AG04450 (cell line): ENCODE data around the gene IQGAP1. TPM values are rescaled to one million over a fixed set of nuclear protein-coding genes. Genes with fewer than 3 reads are reported as not detected.
A peak's percentile ranks its signal among the peaks of the same experiment; 100 is the strongest.

Experiments used
- CTCF ChIA-PET: fragments of 300-600, 350-600 bp; formaldehyde crosslinking; extraction: SDS; loops from one replicate; lab custom pipeline; 2022; ENCODE audit warnings: antibody characterized with exemption, inconsistent platforms; lab: Charles Lee
- POLR2A ChIA-PET: fragments of 350-600 bp; formaldehyde crosslinking; extraction: SDS; loops from one replicate; lab custom pipeline; 2021; ENCODE audit warnings: antibody characterized with exemption, inconsistent platforms; lab: Yijun Ruan, JAX
- DNase-seq: peaks from one replicate; pipeline ENCODE4 v3.0.0-alpha.2; 2011; ENCODE audit warnings: low read depth, low spot score
- H3K27ac ChIP-seq: one replicate; pipeline ENCODE4 v1.5.1; 2012; ENCODE audit warnings: low read depth, low read length, control low read depth
- H3K27me3 ChIP-seq: one replicate; pipeline ENCODE4 v1.6.0; 2012; ENCODE audit warnings: low read length; ENCODE audit not compliant: control insufficient read depth, insufficient read depth
- H3K4me3 ChIP-seq: 2 replicates; pipeline ENCODE4 v1.5.1; 2011; ENCODE audit warnings: mild to moderate bottlenecking, low read depth, low read length, control low read depth
- H3K9me3 ChIP-seq: 2 replicates; pipeline ENCODE4 v1.5.1; 2012; ENCODE audit warnings: low read length; ENCODE audit not compliant: control insufficient read depth, insufficient read depth
- polyA plus RNA-seq: library from polyadenylated mRNA; depleted of rRNA; stranded (reverse); fragments of >200 nt; gene quantifications from 2 replicates; pipeline ENCODE4 v1.2.3, GENCODE V29; 2011
- TF ChIP-seq, protein P1 (sequence below): IDR thresholded peaks from 2 replicates; pipeline ENCODE4 v1.5.1; 2011; ENCODE audit warnings: low read depth, low read length, control low read depth, inconsistent platforms

The IQGAP1 gene
- polyA plus RNA-seq, 1 experiment: 170 TPM

DNA sequence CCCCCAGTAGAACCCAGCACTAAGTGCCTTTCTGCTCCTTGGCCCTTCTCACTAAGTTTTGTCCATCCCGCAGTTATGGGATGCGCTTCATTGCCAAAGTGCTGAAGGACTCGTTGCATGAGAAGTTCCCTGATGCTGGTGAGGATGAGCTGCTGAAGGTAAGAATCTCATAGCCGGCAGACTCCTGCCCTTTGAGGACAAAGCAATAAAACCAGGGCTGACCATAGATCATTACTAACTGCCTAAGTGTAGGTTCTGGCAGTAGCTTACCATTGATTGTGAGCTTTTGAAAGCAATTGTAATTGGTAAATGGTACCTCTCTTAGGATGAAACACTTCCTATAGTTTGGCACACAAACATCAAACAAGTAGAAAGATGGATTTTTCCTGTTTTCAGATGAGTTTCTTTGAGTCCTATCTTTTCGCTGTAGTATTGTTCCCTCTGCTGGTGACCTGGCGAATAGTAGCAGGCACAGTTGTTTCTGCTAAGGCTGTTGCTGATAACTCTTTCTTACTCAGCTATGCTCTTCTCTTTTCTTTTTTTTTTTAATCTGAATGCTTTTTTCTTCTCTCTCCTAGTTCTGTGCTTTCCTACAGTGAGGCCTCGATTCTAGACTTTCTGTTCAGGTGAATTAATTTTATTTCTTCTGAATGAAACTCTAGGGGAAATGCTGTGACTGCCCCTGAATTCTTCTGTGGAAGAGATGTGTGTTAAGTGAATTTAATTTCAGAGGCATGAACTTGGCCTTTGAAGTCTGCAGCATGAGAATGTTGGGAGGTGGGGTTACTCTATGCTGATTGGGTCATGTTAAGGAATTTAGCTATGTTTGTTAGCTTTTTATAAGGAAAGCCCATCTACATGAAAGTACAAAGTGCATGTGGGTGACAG is 94.3 kb downstream of the IQGAP1 start:
- peak; percentile 32 for DNase-seq
- Histone ChIP-seq H3K9me3 (no peaks in the 10 kb centered on the region), H3K27me3 (no peaks in the 10 kb centered on the region), H3K4me3 (no peak overlapping the region), H3K27ac (no peak overlapping the region)
- CTCF ChIA-PET: interaction anchor here (0.6 to 6.6 kb wide), 51 partner anchors 8 to 450 kb away, joined by 3 to 237 read pairs (median 4); partner anchors contain the start of genes CIB1, GDPGP1, HDDC3 and TTLL13
- TF ChIP-seq, protein P1, sequence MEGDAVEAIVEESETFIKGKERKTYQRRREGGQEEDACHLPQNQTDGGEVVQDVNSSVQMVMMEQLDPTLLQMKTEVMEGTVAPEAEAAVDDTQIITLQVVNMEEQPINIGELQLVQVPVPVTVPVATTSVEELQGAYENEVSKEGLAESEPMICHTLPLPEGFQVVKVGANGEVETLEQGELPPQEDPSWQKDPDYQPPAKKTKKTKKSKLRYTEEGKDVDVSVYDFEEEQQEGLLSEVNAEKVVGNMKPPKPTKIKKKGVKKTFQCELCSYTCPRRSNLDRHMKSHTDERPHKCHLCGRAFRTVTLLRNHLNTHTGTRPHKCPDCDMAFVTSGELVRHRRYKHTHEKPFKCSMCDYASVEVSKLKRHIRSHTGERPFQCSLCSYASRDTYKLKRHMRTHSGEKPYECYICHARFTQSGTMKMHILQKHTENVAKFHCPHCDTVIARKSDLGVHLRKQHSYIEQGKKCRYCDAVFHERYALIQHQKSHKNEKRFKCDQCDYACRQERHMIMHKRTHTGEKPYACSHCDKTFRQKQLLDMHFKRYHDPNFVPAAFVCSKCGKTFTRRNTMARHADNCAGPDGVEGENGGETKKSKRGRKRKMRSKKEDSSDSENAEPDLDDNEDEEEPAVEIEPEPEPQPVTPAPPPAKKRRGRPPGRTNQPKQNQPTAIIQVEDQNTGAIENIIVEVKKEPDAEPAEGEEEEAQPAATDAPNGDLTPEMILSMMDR: peak; percentile 88
- POLR2A ChIA-PET: interaction anchor here (0.6 kb wide), 1 partner anchor 163 kb away, joined by 4 read pairs; no protein-coding TSS in a partner anchor

DNA sequence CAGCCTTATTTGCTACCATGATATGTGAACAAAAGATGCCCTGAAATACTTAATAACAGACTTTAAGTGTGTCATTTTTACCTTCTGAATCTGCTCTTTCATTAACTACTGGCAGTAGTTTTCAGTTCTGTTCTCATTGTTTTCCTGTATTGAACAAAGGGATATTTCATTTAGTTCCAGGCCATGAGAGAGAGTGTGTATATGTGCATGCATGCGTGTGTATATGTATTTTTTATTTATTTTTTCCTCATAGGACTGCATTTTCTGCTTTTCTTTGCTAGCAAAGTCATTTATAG is 94.9 kb downstream of the IQGAP1 start:
- H3K27me3 ChIP-seq: no peaks in the 10 kb centered on the region
- H3K9me3 ChIP-seq: no peaks in the 10 kb centered on the region
- H3K4me3 ChIP-seq: no peak overlapping the region
- no peak overlapping the region for H3K27ac ChIP-seq
- CTCF ChIA-PET: interaction anchor here (0.6 to 6.6 kb wide), 34 partner anchors 8 to 450 kb away, joined by 3 to 237 read pairs (median 5); partner anchors contain the start of genes CIB1, GDPGP1, HDDC3 and TTLL13
- POLR2A ChIA-PET: no interaction called here
- DNase-seq: no peak
- TF ChIP-seq, protein P1: no peak

DNA sequence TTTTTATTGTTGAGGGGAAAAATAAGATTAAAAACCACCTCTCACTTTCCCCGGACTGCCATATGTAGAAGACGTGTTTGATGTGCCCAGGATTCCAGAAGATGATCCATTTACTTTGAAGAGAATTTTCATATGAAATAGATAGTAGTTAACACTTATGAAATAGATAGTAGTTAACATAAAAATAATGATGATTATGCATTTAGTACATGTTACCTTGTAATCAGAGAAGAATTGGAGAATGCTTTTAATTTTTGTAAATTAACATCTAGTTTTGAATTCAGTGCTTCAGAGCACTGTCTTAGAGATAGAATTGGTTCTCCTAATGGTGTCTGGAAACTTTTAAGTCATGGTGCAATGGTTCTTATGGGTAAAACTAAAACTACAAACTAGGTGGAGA is 95.6 kb downstream of the IQGAP1 start:
- POLR2A ChIA-PET: no interaction called here
- H3K9me3 ChIP-seq: no peaks in the 10 kb centered on the region
- H3K27ac ChIP-seq: no peak overlapping the region
- DNase-seq: no peak
- no peak overlapping the region for H3K4me3 ChIP-seq
- CTCF ChIA-PET: interaction anchor here (1.4 to 6.6 kb wide), 4 partner anchors 34 to 190 kb away, joined by 4 to 237 read pairs (median 36); no protein-coding TSS in a partner anchor
- TF ChIP-seq, protein P1: no peak
- no peaks in the 10 kb centered on the region for H3K27me3 ChIP-seq

DNA sequence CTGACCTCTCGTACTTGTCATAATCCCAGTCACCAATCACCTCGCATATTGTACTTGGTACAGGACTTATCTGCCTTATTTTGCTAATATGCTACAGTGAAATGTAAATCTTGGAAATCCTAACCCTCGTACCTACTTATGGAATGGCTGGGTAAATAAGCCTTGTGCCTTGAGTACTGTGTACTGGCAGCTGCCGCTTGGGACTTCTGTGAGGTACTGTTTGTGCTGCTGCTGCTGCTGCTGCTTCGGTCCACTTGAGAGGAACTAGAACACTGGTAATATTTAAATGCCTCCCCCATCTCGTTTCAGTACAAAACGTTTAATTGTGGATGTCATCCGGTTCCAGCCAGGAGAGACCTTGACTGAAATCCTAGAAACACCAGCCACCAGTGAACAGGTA is 99.1 kb downstream of the IQGAP1 start:
- H3K4me3 ChIP-seq: no peak overlapping the region
- no peaks in the 10 kb centered on the region for H3K9me3 ChIP-seq
- H3K27me3 ChIP-seq: no peaks in the 10 kb centered on the region
- no peak overlapping the region for H3K27ac ChIP-seq
- ChIA-PET POLR2A (no interaction called here), CTCF (interaction anchor here (1.0 kb wide), 1 partner anchor 194 kb away, joined by 3 read pairs; no protein-coding TSS in a partner anchor)
- DNase-seq: no peak
- TF ChIP-seq, protein P1: no peak

DNA sequence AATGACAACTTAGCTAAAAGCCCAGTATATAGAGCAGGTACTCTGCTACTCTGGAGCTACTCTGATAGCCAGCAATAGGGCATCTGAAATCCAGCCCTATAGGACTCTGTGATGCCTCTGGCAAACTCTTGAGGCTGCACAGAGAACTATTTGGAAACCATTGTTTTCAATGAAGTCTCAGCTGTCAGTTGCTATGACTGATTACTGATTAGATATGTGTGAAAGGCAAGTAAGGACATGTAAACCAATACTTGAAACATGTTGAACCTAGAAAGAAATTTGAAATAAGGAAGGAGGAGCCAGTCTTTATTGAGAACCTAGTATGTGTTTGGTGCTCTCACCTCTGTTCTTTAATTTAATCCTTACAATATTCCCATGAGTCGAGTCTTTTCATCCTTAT is 101.5 kb downstream of the IQGAP1 start:
- no peak for DNase-seq
- TF ChIP-seq, protein P1: no peak
- ChIA-PET POLR2A (interaction anchor here (0.6 kb wide), 1 partner anchor 173 kb away, joined by 3 read pairs; no protein-coding TSS in a partner anchor), CTCF (interaction anchor here (0.6 to 3.1 kb wide), 4 partner anchors 8 to 442 kb away, joined by 5 to 17 read pairs (median 9); partner anchors contain the start of gene CIB1)
- H3K27me3 ChIP-seq: no peaks in the 10 kb centered on the region
- H3K27ac ChIP-seq: no peak overlapping the region
- no peaks in the 10 kb centered on the region for H3K9me3 ChIP-seq
- H3K4me3 ChIP-seq: no peak overlapping the region
